Endodermal cell (in vitro differentiated cells): Measurements from ENCODE around the gene GNA12. TPM values are rescaled to one million over a fixed set of nuclear protein-coding genes. Genes with fewer than 3 reads are reported as not detected.
A peak's percentile ranks its signal among the peaks of the same experiment; 100 is the strongest.

Experiments used
- DNase-seq: peaks from one replicate; pipeline ENCODE4 v3.0.0-alpha.2; 2017
- H3K27ac ChIP-seq: 2 replicates; pipeline ENCODE4 v1.5.1; 2013; ENCODE audit warnings: mild to moderate bottlenecking, low read depth, low read length, moderate library complexity
- H3K27me3 ChIP-seq: 2 replicates; pipeline ENCODE4 v1.6.1; 2013; ENCODE audit warnings: mild to moderate bottlenecking, low read length, moderate library complexity; ENCODE audit not compliant: insufficient read depth, control insufficient read depth, poor library complexity, severe bottlenecking
- H3K36me3 ChIP-seq: 2 replicates; pipeline ENCODE4 v1.7.0; 2013; ENCODE audit warnings: mild to moderate bottlenecking, low read length, moderate library complexity; ENCODE audit not compliant: control insufficient read depth, insufficient read depth
- H3K4me1 ChIP-seq: one replicate; pipeline ENCODE4 v1.7.0; 2013; ENCODE audit warnings: low read length; ENCODE audit not compliant: control insufficient read depth, insufficient read depth
- H3K4me3 ChIP-seq: 2 replicates; pipeline ENCODE4 v1.5.1; 2013; ENCODE audit warnings: mild to moderate bottlenecking, low read length, moderate library complexity
- H3K9ac ChIP-seq: 2 replicates; pipeline ENCODE4 v1.6.1; 2013; ENCODE audit warnings: mild to moderate bottlenecking, low read length, moderate library complexity; ENCODE audit not compliant: poor library complexity, severe bottlenecking; ENCODE audit errors: extremely low read depth
- H3K9me3 ChIP-seq: 2 replicates; pipeline ENCODE4 v1.6.1; 2013; ENCODE audit warnings: mild to moderate bottlenecking, low read length, moderate library complexity; ENCODE audit not compliant: control insufficient read depth
- H3K27ac Mint-ChIP-seq: 2 replicates; pipeline ENCODE4 v1.8.0; 2020; ENCODE audit warnings: mixed read lengths
- H3K27me3 Mint-ChIP-seq: 2 replicates; pipeline ENCODE4 v1.8.0; 2021; ENCODE audit warnings: mild to moderate bottlenecking, mixed read lengths; ENCODE audit not compliant: insufficient read depth
- H3K36me3 Mint-ChIP-seq: 2 replicates; pipeline ENCODE4 v1.8.0; 2020; ENCODE audit warnings: low read depth, mixed read lengths
- H3K4me1 Mint-ChIP-seq: 2 replicates; pipeline ENCODE4 v1.8.0; 2020; ENCODE audit warnings: mixed read lengths
- H3K4me3 Mint-ChIP-seq: 2 replicates; pipeline ENCODE4 v1.8.0; 2020; ENCODE audit warnings: mild to moderate bottlenecking, moderate library complexity, mixed read lengths
- H3K9me3 Mint-ChIP-seq: 2 replicates; pipeline ENCODE4 v1.8.0; 2020; ENCODE audit warnings: mild to moderate bottlenecking, mixed read lengths
- CTCF ChIP-seq: fragments of 200-600 bp; sonication (generic); conservative IDR thresholded peaks from 2 replicates; pipeline ENCODE4 v1.5.0; 2021; ENCODE audit warnings: antibody characterized with exemption, mild to moderate bottlenecking
- WGBS, 2 experiments: methylation state at CpG; one replicate each; pipeline versions ENCODE4 v1.1.5 to v1.1.7; 2013; ENCODE audit warnings: missing lambda C conversion rate in 2 of 2, mixed read lengths in 1 of 2; ENCODE audit not compliant: insufficient coverage in 1 of 2, insufficient read length in 1 of 2; 5-methylcytosine and 5-hydroxymethylcytosine counted together
- total RNA-seq, 2 donors: library from RNA; stranded (reverse); fragmentation: NEBNext Ultra II Directional in 1 of 2; extraction: Animal tissue kit (Norgen Biotek cat#: 25700) in 1 of 2; gene quantifications; 2 replicates in 1 of 2; 3 replicates in 1 of 2; pipeline ENCODE4 v1.2.1, GENCODE V29; 2021

GNA12 gene
- total RNA-seq, 2 donors from 2014 or later, result 55.0 to 64.7 TPM

- no peaks in the 10 kb centered on the region for H3K36me3 ChIP-seq
- peaks cover 16% of the 10 kb centered on the region for H3K4me1 ChIP-seq
- Mint-ChIP-seq H3K36me3 (peaks cover 2% of the 10 kb centered on the region), H3K9me3 (no peaks in the 10 kb centered on the region), H3K4me3 (no peak overlapping the region), H3K27ac (peak overlapping the region; percentile 35), H3K27me3 (no peaks in the 10 kb centered on the region), H3K4me1 (peaks cover 53% of the 10 kb centered on the region)
- no peak overlapping the region for H3K27ac ChIP-seq
- H3K9me3 ChIP-seq, result no peaks in the 10 kb centered on the region
- no peak for TF ChIP-seq CTCF
- H3K4me3 ChIP-seq, result no peak overlapping the region
- no peaks in the 10 kb centered on the region for H3K27me3 ChIP-seq
- 93 to 96% methylated on average over 11 to 16 of the region's 16 CpGs for WGBS, 2 experiments
- DNase-seq, result no peak
- no peak overlapping the region for H3K9ac ChIP-seq
These were observed 43.0 kb downstream of the GNA12 start for GRCh38 chr7:2800931-2801688.

GRCh38 chr7:2800220-2800930 is 43.7 kb downstream of the GNA12 start:
- H3K4me1 ChIP-seq, result peaks cover 16% of the 10 kb centered on the region
- H3K36me3 ChIP-seq, result no peaks in the 10 kb centered on the region
- no peak overlapping the region for H3K4me3 ChIP-seq
- no peak for DNase-seq
- no peaks in the 10 kb centered on the region for H3K27me3 ChIP-seq
- H3K27ac Mint-ChIP-seq, result no peak overlapping the region
- no peak overlapping the region for H3K4me3 Mint-ChIP-seq
- no peaks in the 10 kb centered on the region for H3K27me3 Mint-ChIP-seq
- H3K27ac ChIP-seq, result no peak overlapping the region
- TF ChIP-seq CTCF, result no peak
- H3K9ac ChIP-seq, result no peak overlapping the region
- no peaks in the 10 kb centered on the region for H3K9me3 Mint-ChIP-seq
- H3K36me3 Mint-ChIP-seq, result peaks cover 2% of the 10 kb centered on the region
- H3K4me1 Mint-ChIP-seq, result peaks cover 53% of the 10 kb centered on the region
- no peaks in the 10 kb centered on the region for H3K9me3 ChIP-seq
- WGBS, 2 experiments, result 93 to 94% methylated on average over 11 to 14 of the region's 14 CpGs

GRCh38 chr7:2799253-2799652 is 44.9 kb downstream of the GNA12 start:
- no peaks in the 10 kb centered on the region for H3K9me3 ChIP-seq
- 94 to 97% methylated on average over 4 of the region's 4 CpGs for WGBS, 2 experiments
- no peak overlapping the region for H3K9ac ChIP-seq
- TF ChIP-seq CTCF, result no peak
- H3K4me1 ChIP-seq, result peaks cover 16% of the 10 kb centered on the region
- H3K27ac ChIP-seq, result no peak overlapping the region
- H3K27me3 ChIP-seq, result no peaks in the 10 kb centered on the region
- no peaks in the 10 kb centered on the region for H3K27me3 Mint-ChIP-seq
- H3K4me3 Mint-ChIP-seq, result no peak overlapping the region
- peaks cover 46% of the 10 kb centered on the region for H3K4me1 Mint-ChIP-seq
- no peak overlapping the region for H3K4me3 ChIP-seq
- H3K36me3 Mint-ChIP-seq, result peaks cover 10% of the 10 kb centered on the region
- no peak for DNase-seq
- no peaks in the 10 kb centered on the region for H3K9me3 Mint-ChIP-seq
- peaks cover 7% of the 10 kb centered on the region for H3K36me3 ChIP-seq
- H3K27ac Mint-ChIP-seq, result no peak overlapping the region
